ENCODE results near the gene CIT. TPM values are rescaled to one million over a fixed set of nuclear protein-coding genes. Genes with fewer than 3 reads are reported as not detected.
A peak's percentile ranks its signal among the peaks of the same experiment; 100 is the strongest.

CIT gene
- total RNA-seq, 4 donors from 2014 or later: 6.1 to 20.3 (median 10.0) TPM

GRCh38 chr12:119877639-119877948, 474 bp upstream of the CIT start:
- Histone ChIP-seq H3K4me3 (peak overlapping the region; percentile 96), H3K4me1 (peaks cover 11% of the 10 kb centered on the region), H3K9me3 (no peaks in the 10 kb centered on the region), H3K27me3 (no peaks in the 10 kb centered on the region), H3K27ac (no peak overlapping the region), H3K36me3 (no peaks in the 10 kb centered on the region)
- DNase-seq (ENCODE audit: low spot score in 2 of 2): no peak
- WGBS: 34% methylated on average over 4 of the region's 4 CpGs
- TF ChIP-seq EP300 (IDR thresholded peaks at IDR 0.05): no peak
- TF ChIP-seq POLR2AphosphoS5 (IDR thresholded peaks at IDR 0.05): no peak
- TF ChIP-seq POLR2A (IDR thresholded peaks at IDR 0.05): no peak
- no peak for TF ChIP-seq CTCF (IDR thresholded peaks at IDR 0.05)

- TF ChIP-seq EP300 (IDR thresholded peaks at IDR 0.05): no peak
- TF ChIP-seq POLR2AphosphoS5 (IDR thresholded peaks at IDR 0.05): no peak
- TF ChIP-seq POLR2A (IDR thresholded peaks at IDR 0.05): no peak
- no peak for TF ChIP-seq CTCF (IDR thresholded peaks at IDR 0.05)
- Histone ChIP-seq H3K27me3 (no peaks in the 10 kb centered on the region), H3K4me3 (no peak overlapping the region), H3K4me1 (peaks cover 9% of the 10 kb centered on the region), H3K27ac (no peak overlapping the region), H3K9me3 (no peaks in the 10 kb centered on the region), H3K36me3 (no peaks in the 10 kb centered on the region)
- 62% methylated on average over 5 of the region's 5 CpGs for WGBS
- no peak for DNase-seq (ENCODE audit: low spot score in 2 of 2)
These were observed 6.7 kb downstream of the CIT start for GRCh38 chr12:119870457-119870856.

GRCh38 chr12:119869720-119870119, 7.4 kb downstream of the CIT start:
- no peaks in the 10 kb centered on the region for H3K27me3 ChIP-seq
- H3K4me3 ChIP-seq: no peak overlapping the region
- no peaks in the 10 kb centered on the region for H3K9me3 ChIP-seq
- H3K36me3 ChIP-seq: no peaks in the 10 kb centered on the region
- H3K4me1 ChIP-seq: peaks cover 9% of the 10 kb centered on the region
- TF ChIP-seq POLR2A (IDR thresholded peaks at IDR 0.05) (no peak), POLR2AphosphoS5 (IDR thresholded peaks at IDR 0.05) (no peak), CTCF (IDR thresholded peaks at IDR 0.05) (no peak), EP300 (IDR thresholded peaks at IDR 0.05) (no peak)
- peak overlapping the region; percentile 68 for H3K27ac ChIP-seq
- 35% methylated on average over 5 of the region's 5 CpGs for WGBS
- peak in 1 of 2 donors; percentile 64 for DNase-seq (ENCODE audit: low spot score in 2 of 2)

GRCh38 chr12:119868992-119869391, 8.1 kb downstream of the CIT start:
- Histone ChIP-seq H3K4me1 (peaks cover 9% of the 10 kb centered on the region), H3K36me3 (no peaks in the 10 kb centered on the region), H3K27ac (peak overlapping the region; percentile 68), H3K27me3 (no peaks in the 10 kb centered on the region), H3K4me3 (no peak overlapping the region), H3K9me3 (no peaks in the 10 kb centered on the region)
- no peak for DNase-seq (ENCODE audit: low spot score in 2 of 2)
- 67% methylated on average over 5 of the region's 5 CpGs for WGBS
- TF ChIP-seq POLR2A (IDR thresholded peaks at IDR 0.05) (no peak), POLR2AphosphoS5 (IDR thresholded peaks at IDR 0.05) (no peak)

GRCh38 chr12:119864591-119864990, 12.5 kb downstream of the CIT start:
- TF ChIP-seq EP300 (IDR thresholded peaks at IDR 0.05): no peak
- no peak for TF ChIP-seq CTCF (IDR thresholded peaks at IDR 0.05)
- no peak for TF ChIP-seq POLR2A (IDR thresholded peaks at IDR 0.05)
- TF ChIP-seq POLR2AphosphoS5 (IDR thresholded peaks at IDR 0.05): no peak
- H3K9me3 ChIP-seq: no peaks in the 10 kb centered on the region
- H3K36me3 ChIP-seq: no peaks in the 10 kb centered on the region
- no peak overlapping the region for H3K4me3 ChIP-seq
- peaks cover 9% of the 10 kb centered on the region for H3K4me1 ChIP-seq
- H3K27ac ChIP-seq: no peak overlapping the region
- no peaks in the 10 kb centered on the region for H3K27me3 ChIP-seq
- DNase-seq (ENCODE audit: low spot score in 2 of 2): no peak
- 82% methylated on average over 2 of the region's 2 CpGs for WGBS

- Histone ChIP-seq H3K27me3 (no peaks in the 10 kb centered on the region), H3K9me3 (no peaks in the 10 kb centered on the region), H3K27ac (no peak overlapping the region), H3K4me1 (no peaks in the 10 kb centered on the region), H3K36me3 (no peaks in the 10 kb centered on the region), H3K4me3 (no peak overlapping the region)
- TF ChIP-seq CTCF (IDR thresholded peaks at IDR 0.05) (no peak), POLR2A (IDR thresholded peaks at IDR 0.05) (no peak), EP300 (IDR thresholded peaks at IDR 0.05) (no peak), POLR2AphosphoS5 (IDR thresholded peaks at IDR 0.05) (no peak)
- no peak for DNase-seq (ENCODE audit: low spot score in 2 of 2)
- 96% methylated on average over 6 of the region's 6 CpGs for WGBS
These were observed 17.9 kb downstream of the CIT start for GRCh38 chr12:119859241-119859640.

All from suprapubic skin (tissue), 4 donors.